Epidermal melanocyte (primary cell): ENCODE measurements around the gene BARX1.
"Not testable (repeated sequence)": the region's sequence is repeated elsewhere in the genome, so short reads cannot be mapped to it uniquely, and the experiment has no call there.

ENCODE experiments used
- DNase-seq: peaks from one replicate; pipeline ENCODE4 v3.0.0; 2011; ENCODE audit warnings: low spot score; ENCODE audit not compliant: insufficient read length

The BARX1 gene

DNA sequence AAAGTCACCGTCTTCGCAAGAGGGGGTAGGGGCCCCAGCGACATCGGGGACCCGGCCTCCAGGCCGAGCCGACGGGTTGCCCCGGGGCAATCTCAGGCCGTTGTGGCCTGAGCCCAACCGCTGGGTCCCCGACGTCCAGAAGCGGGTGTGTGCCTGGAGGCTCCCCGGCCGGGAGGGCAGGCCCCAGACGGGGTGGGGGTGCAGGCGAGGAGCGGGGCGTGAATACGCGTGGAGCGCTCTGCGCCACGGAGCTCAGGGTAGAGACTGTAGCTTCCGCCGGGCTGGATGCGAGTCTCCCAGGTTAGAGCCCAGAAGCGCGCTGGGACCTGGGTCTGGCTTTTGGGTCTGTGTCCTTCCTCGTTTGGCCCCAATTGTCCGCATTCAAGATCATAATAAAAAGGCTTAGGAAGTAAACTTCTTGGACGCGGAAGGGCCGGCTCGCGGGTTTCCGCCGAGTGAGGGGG lies 3.5 kb downstream of the BARX1 start:
- no peak for DNase-seq

DNA sequence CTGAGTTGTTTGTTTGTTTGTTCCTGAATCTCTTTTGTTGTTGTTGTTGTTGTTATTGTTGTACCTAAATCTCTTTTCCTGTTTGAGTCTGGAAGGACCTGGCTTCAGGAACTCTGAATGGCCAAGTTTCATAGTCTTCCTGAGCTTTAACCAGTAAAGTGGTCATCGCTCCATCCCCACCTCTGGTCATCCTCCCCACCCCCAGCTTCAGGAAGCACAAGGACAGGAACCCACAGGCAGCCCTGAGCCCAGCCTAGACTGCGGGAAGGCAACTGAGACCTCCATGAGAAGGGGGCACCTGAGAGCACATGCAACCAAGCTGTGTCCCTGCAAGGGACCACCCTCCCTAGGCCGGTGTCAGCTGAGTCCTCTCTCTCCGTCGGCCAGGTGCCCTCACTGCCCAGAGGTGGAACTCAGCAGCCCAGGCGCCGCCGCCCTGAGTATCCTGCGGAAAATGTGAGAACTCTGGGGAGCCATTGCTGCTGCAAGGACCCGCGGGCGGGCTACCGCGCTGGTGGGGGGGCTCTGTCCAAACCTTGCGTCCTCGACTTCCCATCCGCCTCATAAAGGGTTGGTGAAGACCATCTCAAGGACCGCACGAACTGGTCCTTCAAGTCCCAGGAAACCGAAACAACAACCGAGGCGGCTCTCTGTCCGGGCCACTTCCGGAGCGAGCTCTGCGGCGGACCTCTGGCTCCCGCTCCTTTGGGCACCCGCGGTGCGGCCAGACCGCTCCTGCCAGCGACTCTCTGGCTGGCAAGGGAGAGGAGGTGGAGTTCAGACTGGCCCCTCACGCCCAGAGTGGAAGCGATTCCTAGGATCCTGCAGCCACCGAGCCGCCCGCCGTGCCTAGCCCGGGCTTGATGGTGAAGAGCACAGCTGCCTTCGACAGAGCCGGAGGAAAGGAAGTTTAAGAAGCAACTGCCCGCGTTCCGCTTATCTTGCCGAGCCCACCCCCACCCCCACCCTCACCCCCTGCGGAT lies 4.2 kb downstream of the BARX1 start:
- DNase-seq, result no peak

DNA sequence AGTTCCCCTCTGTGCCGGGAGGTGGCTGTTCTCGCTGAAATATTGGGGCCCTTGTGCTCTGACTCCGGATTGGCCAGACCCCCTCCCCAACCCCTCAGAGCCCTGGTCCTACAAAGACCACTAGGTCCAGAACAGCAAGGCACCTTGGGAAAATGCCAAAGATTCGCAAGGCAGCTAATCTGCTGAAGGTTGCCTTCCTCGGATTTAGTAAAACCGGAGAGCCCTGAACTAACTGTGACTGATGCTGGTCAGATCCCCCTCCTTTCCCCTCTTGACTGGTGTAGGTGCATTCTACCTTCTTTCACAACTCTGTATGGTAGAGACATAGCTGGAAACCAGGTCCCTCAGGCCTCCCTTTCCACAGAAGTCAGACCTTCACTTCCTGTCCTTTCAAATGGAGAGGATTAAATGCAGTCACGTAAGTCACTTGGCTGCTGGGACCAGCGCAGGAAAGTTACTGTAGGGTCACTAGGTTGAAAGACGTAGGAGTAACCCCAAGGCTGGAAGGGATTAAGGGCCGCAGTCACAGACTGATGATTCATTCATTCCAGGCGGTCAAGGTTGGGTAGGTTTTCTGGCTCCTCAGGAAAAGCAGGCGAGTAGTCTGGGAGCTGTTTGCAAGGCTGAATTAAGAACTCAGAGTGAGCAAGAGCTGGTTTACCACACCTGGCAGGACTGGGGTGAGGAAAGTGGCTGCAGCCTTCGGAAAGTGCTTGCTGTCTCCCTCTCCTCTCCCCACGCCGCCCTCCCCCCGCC lies 5.3 kb downstream of the BARX1 start:
- no peak for DNase-seq

DNA sequence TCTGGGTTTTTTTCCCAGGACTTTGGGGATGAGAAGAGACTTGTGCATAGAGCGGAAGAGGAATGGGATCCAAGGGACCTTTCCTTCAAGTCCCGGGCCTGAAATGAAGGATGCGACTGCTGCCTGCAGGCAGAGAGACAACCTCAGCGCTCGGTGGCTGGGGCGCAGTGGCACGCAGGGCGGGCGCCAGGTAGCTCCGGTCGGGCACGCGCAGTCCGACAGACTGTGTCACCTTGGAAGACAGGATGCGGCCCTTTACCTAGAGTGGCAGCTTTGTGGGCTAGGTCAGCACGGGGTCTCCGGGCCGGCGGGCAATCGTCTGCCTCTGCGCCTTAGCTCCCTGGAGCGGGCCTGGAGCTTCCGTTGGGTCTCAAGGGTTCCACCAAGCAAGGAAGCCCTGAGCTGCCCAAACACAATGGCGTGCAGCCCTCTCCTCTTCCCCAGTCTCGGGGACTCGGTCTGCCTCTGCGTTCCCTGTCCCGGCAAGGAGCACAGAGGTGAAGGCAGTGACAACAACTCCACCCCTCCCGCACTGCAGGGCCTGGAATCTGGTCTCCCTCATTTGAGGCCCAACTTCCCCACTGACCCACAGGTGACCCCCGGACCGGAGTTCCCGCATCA lies 6.0 kb downstream of the BARX1 start:
- DNase-seq, result no peak

DNA sequence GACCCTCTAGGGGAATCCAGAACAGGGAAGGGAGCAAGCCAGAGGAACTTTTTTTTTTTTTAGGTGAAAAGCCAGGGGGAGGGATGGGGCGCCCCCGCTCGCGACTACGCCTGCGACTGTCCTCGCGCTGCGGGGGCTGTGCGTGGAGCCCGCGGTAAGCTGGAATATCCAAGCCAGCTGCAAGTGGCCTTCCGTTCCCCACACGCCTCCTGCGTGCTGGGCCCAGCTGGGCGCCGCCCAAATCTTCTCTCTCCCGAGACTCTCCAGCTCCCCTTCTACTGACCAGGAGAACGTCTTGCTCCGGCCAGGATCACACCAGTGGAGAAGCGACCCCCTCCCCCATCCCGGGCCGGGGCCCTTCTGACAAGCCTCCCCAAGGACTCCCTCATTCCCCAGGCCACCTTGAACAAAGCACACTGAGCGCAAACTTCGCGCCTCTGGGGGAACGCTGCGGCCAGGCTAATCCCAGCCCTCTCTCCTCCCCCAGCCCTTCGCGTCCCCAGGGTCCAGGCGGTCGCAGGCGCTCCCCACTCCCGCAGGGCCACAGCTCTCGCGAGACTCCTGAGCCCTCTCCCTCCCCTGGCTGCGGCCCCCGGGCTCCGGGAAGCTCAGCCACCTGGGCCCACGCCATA lies 6.6 kb downstream of the BARX1 start:
- no peak for DNase-seq

DNA sequence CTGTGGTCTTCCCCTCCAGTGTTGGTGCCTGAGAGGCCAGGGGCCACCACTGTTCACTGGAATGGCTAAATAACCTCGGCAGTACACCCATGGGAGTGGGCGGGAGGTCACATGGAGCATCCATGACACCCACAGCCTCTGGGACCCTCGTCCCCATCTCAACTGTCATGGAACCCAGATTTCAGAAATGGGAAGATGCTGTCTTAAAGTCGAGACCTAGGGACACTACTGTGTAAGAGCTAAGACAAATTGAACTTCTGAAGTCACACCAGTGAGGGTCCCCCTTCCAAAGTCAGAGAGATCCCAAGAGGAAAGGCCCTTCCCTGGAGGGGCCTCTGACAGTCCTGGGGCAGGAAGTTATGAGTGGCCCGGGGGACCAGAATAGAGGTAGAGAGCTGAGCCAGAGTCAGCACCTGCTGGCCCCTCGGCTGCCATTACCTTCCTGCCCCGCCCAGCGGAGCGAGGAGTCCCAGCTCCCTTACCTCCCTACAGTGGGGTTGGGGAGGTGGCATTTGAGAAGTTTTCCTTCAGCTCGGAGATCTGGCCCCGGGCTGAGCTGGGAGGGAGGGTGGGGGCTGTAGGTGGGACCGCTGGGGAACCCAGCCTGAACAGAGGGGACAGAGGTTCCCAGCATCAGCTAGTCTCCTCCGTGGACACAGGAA lies 7.6 kb downstream of the BARX1 start:
- DNase-seq, result no peak

DNA sequence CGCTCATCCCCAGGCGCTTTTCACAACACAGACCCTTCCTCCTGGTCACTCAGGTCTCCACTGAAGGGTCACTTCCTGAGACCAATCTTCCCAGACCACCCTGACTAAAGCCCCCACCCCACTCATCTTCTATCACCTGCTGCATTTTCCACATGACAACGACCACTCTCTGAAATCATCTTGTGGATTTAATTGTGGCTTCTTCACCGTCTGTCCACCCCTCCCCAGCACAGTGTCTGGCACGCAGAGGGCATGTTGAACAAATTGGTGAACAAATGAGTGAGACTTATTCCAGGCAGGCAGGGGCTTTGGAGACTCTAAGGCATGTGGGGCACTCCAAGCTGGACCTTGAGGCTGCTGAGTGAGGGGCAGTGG lies 8.8 kb downstream of the BARX1 start:
- no peak for DNase-seq

DNA sequence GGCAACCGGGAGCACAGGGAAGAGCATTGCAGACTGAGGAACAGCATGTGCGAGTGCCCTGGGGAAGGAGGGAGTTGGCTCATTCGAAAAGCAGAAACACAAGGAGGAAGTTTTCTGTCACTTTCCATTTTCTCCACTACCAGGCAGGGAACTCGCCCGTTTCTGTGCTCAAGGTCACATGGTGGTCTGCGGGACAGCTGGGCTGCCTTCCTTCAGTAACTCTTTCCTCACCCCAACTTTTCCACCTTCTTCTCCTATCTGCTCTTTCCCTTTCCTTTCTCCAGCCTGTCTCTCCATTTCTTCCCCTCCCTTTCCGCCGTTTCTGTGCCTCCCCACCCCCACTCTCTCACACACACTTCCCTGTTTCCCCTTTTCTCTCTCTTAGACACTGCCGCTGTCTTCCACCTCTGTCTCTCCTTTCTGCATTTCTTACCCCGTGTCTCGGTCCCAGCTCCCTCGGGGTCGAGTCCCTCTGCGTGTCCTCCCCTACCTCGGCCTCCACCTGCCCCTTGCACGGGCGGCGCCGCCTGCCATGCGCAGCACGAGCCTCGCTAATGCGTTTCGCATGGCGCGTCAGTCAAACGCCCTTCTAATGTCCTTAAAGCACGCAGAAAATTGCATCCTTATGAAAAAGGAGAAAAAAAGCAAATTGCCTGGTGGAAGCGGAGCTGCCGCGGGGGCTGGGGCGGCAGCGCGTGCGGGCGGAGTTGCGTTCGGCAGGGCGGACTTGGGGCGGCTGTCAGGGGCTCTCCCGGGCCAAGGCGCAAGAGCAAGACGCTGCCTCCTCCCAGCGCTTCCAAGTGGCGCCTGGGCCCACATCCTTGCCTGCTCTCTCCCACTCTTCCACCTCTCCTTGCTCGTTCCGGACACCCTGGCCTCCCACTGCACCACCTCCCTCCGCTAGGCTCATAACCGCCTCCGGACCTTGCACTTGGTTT lies 9.5 kb downstream of the BARX1 start:
- no peak for DNase-seq

DNA sequence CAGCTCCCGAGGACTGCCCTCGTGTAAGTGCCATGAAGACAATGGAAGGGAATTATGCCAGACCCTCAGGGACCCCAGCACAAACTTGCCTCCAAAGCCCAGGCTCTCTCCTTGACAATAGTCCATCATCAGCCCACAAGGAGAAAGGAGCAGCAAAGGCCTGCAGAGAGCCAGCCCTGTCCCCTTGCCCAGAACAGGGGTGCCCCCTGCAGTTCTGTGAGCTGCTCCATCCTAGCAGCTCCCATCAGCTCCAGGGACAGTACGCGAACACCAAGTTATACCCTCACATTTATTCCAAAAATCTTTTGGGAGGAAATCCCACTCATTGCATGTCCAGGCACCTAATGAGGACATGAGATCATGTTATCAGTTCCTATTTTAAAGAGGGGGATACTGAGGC lies 11.1 kb downstream of the BARX1 start:
- DNase-seq, result no peak

DNA sequence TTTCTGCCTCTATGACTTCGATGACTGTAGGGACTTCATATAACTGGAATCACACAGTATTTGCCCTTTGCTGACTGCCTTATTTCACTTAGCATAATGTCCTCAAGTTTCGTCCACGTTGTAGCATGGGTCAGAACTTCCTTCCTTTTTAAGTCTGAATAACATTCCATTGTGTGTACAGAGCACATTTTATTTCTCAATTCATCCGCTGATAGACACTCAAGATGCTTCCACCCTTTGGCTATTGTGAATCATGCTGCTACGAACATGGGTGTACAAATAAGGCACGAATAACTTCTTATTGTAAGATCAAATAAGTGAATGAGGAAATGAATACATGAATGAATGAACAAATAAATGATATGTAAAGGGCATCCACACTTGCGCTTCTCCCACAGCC lies 13.0 kb downstream of the BARX1 start:
- no peak for DNase-seq

DNA sequence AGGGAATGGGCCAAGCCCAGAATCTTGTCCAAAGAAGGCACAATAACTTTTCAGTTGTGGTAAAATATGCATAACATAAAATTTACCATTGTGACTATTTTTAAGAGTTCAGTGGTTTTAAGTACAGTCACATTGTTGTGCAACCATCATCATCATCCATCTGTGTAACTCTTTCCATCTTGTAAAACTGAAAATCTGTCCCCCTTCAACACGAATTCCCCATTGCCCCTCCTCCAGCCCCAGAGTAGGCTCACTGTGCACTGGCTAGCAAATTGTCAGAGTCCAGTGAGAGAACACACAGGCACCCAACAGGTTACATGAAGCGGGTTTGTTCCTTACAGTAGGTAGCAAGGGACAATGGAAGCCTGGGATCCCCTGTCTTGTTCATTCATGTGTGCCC lies 13.7 kb downstream of the BARX1 start:
- DNase-seq, result no peak

DNA sequence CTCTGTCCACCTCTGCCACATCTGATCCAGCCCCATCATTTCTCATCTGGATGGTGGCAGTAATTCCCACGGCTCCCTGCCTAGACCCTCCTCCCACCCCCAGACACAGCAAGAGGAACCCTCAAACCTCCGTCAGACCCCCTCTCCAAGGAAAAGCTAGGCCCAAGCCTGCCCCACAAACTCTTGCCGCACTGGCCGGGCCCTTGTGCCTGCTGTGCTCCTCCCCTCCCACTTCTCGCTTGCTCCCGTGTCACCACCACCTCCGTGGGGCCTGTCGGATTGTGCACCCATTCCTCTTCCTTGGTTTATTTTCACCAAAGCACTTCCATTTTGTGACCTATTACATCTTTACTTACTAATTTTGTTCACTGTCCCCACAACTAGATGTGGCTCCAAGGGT lies 14.2 kb downstream of the BARX1 start:
- DNase-seq, result no peak

DNA sequence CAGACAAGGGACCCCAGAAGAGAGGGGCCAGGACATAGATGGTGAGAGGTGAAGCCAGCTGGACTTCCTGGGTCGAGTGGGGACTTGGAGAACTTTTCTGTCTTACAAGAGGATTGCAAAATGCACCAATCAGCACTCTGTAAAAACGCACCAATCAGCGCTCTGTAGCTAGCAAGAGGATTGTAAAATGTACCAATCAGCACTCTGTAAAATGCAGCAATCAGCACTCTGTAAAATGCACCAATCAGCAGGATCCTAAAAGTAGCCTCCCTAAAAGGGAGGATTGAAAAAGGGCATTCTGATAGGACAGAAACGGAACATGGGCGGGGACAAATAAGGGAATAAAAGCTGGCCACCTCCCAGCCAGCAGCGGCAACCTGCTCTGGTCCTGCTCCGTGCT lies 15.6 kb downstream of the BARX1 start:
- not testable (repeated sequence) for DNase-seq

DNA sequence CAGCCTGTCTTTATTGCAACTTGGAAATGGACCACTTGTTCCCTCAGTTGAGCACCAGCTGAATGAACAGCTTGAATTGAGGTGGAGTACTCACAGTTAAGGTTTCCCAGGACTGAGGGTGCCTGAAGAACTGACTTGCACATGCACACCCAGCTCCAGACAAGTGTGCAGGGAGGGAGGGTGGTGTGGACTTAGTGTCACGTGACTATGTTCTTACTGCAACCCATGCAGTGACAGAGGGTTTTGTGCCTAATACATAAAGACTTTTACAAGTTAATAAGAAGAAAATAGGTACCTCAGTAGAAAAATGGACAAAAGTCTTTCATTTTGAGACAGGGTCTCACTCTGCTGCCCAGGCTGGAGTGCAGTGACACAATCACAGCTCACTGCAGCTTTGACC lies 18.0 kb downstream of the BARX1 start:
- no peak for DNase-seq

DNA sequence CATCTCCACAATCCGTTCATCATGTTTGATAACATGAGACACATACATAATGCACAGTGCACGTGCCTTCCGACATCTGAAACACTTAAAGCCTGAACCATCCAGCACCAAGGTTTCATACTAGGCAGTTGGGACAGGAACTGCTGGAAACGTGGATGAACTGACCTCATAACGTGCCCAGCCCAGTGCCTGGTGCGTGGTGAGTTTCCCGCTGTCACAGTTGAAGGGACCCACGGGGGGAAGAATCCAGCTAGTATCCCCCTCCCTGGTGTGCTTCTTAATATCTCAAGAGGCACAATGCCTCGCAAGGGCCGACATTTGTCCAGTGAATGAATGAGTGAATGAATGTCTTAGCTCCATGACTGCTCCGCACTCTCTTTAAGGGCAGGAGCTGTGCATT lies 23.2 kb downstream of the BARX1 start:
- no peak for DNase-seq

DNA sequence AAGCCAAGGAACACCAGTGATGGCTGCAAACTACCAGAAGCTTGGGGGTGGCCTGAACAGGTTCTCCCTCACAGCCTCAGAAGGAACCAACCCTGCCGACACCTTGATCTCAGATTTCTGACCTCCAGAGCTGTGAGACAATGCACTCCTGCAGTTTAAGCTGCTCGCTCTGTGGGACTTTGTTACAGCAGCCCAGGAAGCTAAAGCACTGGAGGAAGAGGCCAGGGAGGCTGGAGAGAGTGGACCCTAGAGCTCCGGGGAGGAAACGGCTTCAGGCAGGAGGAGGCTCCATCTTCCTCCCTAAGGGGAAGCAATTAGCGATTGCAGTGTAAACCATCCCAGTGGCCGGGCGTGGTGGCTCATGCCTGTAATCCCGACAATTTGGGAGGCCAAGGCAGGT lies 25.1 kb downstream of the BARX1 start:
- no peak for DNase-seq

DNA sequence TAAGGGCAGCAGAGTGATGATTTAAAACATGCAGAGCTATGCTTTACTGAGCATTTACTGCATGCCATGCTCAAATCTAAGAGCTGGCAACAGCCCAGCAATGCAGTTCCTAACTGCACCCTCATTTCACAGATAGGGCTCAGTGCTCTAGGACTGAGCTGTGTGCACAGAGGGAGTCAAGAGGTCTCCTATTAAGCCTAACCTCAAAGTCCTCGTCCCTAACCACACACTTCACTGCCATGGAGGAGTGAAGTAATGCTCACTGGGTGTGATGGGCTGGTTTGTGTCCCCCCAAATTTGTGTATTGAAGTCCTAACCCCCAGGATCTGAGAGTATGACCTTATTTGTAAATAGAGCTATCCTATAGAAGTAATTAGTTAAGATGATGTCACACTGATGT lies 25.9 kb downstream of the BARX1 start:
- DNase-seq, result no peak

DNA sequence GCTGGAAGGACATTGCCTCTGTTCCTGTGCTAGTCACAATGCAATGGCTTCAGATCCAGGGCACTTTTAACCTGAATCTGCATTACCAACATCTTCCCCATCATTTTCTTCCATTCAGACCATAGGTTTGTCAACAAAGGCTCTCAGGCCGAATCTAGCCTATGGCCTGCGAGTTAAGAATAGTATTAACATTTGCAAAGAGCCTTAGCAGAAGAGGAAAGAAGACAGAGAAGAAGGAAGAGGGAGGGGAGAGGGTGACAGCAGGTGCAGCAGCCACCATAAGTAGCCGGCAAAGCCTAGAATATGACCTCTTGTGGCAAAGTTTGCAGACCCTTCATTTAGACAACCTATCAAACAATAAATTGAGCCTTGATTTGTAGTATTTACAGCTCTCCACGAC lies 32.6 kb downstream of the BARX1 start:
- no peak for DNase-seq

DNA sequence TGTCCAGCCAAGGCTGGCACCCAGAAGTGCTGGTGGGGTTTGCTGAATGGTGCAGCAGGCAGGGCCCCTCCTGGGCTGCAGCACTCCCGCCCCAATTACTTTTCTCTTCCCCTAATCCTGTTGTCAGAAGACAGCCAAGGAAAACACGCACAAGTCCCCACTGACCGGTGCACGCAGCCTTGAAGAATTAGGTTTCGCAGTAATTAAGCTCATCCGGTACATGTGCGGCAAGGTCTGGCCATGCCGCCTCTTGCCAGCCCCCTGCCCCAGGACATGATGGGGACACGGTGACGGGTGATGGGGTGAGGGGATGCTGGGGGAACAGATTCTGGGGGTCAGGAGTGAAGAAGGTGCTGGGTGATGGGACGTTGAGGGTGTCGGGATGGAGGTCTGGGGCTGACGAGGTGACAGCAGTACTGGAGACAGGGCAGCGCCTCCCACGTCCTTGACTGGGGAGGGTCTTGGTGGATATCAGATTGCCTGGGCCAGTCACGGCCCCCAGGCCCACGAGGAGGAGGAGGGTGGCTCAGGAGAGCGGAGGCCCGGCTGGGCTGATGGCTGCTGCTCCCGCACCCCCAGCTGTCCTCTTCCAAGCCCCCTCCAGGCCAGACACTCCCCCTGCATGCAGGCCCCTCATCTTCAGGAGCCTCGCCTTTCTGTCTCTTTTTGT lies 34.9 kb downstream of the BARX1 start:
- no peak for DNase-seq
